SH-SY5Y (cell line): ENCODE results near the gene PRR29.

Source experiments
- GATA2 ChIP-seq: IDR thresholded peaks from 2 replicates; pipeline ENCODE4 v1.6.1; 2011; ENCODE audit warnings: mild to moderate bottlenecking, low read depth, low read length
- GATA3 ChIP-seq: IDR thresholded peaks from 2 replicates; pipeline ENCODE4 v1.6.1; 2011; ENCODE audit warnings: low read depth, mild to moderate bottlenecking, low read length, moderate library complexity

DNA sequence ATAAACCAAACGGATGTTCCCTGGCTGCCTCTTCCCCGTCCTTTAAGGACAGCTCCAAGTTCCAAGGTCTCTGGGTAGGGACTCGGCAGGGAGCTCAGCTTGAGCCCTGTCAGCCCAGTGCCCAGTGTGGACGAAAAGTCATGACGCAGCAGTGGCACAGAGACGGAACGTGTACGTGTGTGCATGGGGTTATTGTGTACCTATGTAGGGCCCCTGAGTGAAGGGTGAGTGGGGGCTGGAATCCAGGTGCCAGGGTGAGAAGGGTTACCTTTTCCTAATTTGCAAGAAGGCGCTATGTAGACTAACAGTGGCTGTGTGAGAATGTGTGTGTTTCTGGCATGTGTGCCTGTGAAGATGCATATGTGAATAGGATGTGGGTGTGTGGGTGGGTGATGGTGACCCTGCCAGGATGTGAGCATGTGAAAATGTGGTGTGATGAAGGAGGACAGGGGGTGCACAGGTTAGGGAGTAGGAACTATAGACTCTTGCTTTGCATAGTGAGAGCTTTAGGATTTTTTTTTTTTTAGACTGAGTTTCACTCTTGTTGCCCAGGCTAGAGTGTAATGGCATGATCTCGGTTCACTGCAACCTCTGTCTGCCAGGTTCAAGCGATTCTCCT, 31.4 kb upstream of the PRR29 start:
- no peak for TF ChIP-seq GATA2
- TF ChIP-seq GATA3: no peak
